LoVo (cell line): ENCODE data around the gene TVP23C.

Source experiments
- DNase-seq: peaks from one replicate; pipeline ENCODE4 v3.0.0-alpha.2; 2016; ENCODE audit warnings: low spot score

Gene TVP23C

DNA sequence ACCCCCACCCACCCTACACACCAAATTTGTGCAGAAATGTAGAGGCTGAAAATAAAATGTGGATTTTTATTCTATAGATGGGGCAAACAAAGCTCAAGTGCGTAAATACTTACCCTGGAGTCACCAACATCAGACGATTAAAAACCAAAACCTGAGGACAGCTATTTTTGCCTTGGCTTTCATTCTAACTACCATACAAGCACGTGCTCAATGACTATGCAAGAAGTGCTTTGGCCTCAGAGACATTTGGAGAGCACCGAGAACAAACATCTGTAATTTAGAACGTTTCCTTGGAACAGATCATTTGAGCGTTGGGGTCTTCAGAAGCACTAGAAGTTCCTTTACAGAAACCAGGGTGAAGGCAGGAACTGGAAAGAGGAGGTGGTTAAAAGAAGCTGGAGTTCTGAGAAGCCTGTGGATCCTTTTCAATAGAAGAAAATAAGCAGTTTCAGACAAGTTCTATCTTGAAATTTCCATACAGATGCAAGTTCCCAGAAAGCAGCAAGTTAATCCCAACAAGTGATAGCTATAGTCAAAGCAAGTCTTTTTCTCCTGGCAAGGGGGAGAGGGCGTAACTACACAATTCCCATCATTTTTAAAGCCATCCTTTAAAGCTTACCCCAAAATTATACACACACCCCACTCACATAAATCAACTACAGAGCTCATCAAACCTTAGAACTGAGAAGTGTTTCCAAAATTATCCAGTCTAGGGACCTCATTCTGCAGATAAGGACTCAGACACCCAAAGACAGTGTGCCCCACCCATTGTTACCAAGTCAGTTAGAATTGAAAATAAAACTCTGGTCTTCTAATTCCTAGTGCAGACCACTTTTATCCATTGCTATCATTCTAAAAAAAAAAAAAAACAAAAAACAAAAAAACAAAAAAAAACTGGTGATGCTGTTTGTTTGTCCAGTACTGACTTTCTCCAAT, 66.3 kb downstream of the TVP23C start:
- no peak for DNase-seq

GRCh38 chr17:15494821-15495220, 68.5 kb downstream of the TVP23C start:
- no peak for DNase-seq

- DNase-seq = no peak
Observed at GRCh38 chr17:15493693-15494035, 69.6 kb downstream of the TVP23C start.

GRCh38 chr17:15492791-15493692, 70.2 kb downstream of the TVP23C start:
- no peak for DNase-seq

- no peak for DNase-seq
Observed at GRCh38 chr17:15492186-15492585, 71.1 kb downstream of the TVP23C start.

- peak; percentile 92 for DNase-seq
Observed at GRCh38 chr17:15490634-15491261, 72.5 kb downstream of the TVP23C start.

DNA sequence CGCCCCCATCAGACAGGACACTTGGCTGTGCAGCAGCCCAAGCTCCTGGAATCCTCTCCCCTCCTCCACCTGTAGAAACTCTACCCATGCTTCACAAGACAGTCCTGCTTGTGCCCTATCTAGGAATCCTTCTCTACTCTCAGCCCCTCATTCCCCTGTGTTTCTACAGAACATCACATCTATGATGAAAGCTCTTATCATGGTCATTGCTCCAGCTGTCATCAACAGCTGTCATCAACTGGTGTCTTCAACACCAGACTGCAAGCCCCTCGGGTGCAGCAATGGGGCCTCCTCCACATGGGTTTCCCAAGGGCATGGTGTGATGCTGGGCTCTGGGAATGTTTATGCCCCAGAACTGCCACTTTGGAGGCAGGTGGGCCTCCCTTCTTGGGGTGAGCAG, 74.7 kb downstream of the TVP23C start:
- DNase-seq = no peak

DNA sequence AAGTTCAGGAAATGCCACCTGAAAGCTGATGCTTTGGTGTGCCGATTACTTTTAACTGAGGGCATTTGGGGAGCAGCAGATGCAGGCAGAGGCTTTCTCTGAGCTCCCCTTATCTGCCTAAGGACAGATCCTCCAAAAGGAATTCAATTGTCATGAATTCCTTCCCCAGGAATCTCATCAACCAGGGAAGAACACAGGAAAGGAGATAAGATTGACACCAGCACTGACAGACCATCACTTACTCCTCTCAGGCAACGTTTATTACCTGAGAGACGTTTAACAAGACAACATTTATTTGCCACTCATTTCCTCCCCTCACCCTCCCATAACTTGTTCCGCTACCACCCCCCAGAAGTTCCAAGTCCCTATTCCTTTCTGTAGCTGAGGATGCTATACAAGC, 78.2 kb downstream of the TVP23C start:
- DNase-seq = no peak

GRCh38 chr17:15483431-15483830, 79.9 kb downstream of the TVP23C start:
- no peak for DNase-seq

GRCh38 chr17:15482476-15482875, 80.8 kb downstream of the TVP23C start:
- DNase-seq = no peak

DNA sequence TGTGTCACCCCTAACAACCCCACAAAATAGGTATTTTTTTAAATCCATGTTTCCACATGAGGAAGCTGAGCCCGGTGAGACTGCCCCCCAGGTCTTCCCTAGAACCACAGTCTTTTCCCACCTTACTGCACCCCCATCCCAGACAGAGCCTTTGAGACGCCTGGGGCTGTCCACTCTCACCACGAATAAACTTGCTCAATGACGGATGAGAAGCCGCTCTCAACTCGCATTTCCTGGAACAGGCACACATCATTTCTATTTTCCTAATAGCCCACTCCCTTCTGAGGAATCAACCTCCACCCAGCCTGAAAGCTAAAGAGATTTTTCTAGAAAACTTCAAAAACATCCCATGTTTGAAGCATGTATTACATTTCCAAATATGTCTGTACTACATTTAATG, 81.8 kb downstream of the TVP23C start:
- DNase-seq = no peak

GRCh38 chr17:15480204-15480603, 83.1 kb downstream of the TVP23C start:
- DNase-seq = no peak

GRCh38 chr17:15479703-15480102, 83.6 kb downstream of the TVP23C start:
- DNase-seq = peak; percentile 19

- DNase-seq = no peak
Observed at GRCh38 chr17:15478845-15479244, 84.4 kb downstream of the TVP23C start.

GRCh38 chr17:15475631-15476354, 87.5 kb downstream of the TVP23C start:
- no peak for DNase-seq

DNA sequence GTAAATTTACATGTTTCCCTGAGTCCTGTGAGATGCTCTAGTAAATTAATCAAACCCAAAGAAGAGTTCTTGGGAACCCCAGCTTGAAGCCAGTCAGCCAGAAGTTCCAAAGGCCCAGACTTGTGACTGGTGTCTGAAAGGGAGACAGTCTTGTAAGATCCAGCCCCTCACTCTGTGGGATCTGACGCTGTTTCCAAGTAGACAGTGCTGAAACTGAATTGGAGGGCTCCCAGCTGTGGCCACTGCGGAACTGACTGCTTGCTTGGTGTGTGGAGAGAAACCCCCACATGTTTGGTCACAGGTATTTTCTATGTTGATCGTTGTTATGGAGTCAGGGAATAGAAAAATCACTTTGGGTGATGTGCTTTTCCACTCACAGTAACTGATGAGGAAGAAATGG, 90.4 kb downstream of the TVP23C start:
- no peak for DNase-seq

GRCh38 chr17:15470536-15470935, 92.7 kb downstream of the TVP23C start:
- no peak for DNase-seq

GRCh38 chr17:15469260-15469659, 94.0 kb downstream of the TVP23C start:
- no peak for DNase-seq

DNA sequence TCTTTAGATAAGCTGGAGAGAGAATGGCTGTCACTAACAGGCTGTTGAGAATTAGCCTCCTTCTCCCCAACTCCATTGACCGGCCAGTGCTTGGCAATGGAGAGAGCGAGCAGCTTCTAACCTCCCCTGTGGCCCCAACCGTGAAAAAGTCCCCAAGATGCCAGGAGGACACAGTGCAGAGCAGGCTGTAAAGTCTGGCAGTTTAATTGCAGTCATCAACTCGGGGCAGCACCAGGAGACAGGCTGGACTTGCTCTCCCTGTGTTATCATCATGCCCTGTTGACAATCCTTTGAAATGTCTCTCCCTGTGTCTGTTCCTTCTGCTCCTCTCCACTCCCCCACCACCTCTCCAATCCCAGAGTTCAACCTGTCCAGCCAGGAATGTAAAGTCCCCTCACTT, 95.2 kb downstream of the TVP23C start:
- no peak for DNase-seq

- DNase-seq = no peak
Observed at GRCh38 chr17:15467592-15467991, 95.7 kb downstream of the TVP23C start, which contains the start of gene CDRT4. Gene CDRT4 (minus strand): TSS chr17:15467621. CDS start chr17:15440238, 27,383 bp downstream.

DNA sequence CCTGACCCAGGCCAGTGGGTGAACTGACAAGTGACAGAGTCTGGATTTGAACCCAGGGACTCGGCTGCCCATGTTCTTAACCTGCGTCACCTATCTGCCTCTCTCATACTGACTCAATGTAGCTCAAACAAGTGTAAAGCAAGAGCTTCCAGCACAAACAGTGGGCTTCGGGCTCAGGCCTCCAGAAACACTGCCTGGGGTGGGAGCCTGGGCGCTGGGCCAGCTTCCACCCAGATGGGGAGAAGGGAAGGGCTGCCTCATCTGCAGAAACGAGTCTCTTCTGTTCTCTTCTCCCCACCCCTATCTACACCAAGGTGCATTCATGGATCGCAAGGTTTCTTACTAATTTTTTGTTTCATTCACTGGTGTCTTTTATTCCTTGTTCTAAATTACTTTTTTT, 97.2 kb downstream of the TVP23C start:
- no peak for DNase-seq
